Umbilical cord (tissue), 2 donors: ENCODE data around the gene MYD88. TPM values are rescaled to one million over a fixed set of nuclear protein-coding genes. Genes with fewer than 3 reads are reported as not detected.

Source experiments
- DNase-seq: peaks from one replicate; pipeline ENCODE4 v3.0.0-alpha.2; 2015; ENCODE audit warnings: low spot score
- total RNA-seq: library from RNA; depleted of rRNA; stranded (reverse); fragments of >200 nt; gene quantifications from one replicate; pipeline ENCODE4 v1.2.3, GENCODE V29; 2014; ENCODE audit warnings: low replicate concordance; ENCODE audit not compliant: insufficient read depth

Gene MYD88
- total RNA-seq, 1 donor from 2014 or later: 16.4 TPM

DNA sequence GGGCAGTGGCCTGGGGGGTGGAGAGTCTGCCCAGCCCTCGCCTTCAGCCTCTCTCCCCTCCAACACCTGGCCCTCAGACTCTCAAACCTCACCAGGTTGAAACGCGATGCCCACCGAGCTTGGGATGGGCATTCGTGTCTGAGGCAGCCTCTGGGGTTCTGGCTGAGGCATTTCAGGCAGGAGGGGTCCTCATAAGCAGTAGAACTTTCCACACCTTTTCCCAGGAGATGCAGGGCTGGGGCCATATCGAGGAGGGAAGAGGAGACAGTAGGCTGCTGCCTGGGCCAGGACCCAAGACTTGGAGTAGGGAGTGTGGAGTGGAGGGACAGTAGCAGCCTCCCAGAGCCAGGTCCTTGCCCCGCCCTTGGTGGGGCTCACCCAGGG, 26.1 kb upstream of the MYD88 start:
- DNase-seq: no peak

DNA sequence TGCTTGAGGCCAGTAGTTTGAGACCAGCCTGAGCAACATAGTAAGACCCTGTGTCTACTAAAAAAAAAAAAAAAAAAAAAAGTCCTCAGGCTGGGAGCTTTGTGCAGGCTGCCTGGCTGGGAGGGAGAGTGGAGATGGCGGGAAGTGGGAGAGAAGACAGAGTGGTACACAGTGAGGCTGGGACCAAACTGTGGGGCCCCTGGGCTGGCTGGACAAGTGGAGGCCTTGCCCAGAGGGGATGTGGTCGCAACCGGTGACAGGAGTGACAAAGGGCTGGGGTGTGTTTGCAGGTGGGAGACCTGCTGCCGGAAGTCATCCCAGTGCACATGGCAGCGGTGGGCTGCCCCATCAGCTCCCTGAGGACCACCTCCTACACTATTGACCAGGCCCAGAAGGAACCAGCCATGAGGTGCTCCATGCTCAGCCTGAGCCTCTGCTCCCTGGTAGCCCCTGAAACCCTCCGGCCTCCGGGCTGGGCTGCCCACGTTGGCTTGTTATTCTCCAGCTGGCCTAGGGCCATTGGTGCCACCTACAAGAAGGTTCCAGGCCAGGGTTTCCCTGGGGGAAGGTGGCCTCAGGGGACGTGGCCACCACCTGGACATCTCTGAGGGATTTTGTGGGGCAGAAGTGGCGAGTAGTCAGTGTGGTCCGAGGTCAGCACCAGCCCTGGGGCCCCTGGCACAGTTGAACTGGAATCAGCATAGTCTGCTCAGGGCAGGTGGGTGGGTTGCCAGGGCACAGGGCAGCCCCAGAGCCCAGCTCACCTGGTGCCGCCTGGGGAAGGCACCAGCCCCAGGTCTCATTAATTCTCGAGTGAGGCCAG, 24.2 kb upstream of the MYD88 start:
- no peak for DNase-seq

DNA sequence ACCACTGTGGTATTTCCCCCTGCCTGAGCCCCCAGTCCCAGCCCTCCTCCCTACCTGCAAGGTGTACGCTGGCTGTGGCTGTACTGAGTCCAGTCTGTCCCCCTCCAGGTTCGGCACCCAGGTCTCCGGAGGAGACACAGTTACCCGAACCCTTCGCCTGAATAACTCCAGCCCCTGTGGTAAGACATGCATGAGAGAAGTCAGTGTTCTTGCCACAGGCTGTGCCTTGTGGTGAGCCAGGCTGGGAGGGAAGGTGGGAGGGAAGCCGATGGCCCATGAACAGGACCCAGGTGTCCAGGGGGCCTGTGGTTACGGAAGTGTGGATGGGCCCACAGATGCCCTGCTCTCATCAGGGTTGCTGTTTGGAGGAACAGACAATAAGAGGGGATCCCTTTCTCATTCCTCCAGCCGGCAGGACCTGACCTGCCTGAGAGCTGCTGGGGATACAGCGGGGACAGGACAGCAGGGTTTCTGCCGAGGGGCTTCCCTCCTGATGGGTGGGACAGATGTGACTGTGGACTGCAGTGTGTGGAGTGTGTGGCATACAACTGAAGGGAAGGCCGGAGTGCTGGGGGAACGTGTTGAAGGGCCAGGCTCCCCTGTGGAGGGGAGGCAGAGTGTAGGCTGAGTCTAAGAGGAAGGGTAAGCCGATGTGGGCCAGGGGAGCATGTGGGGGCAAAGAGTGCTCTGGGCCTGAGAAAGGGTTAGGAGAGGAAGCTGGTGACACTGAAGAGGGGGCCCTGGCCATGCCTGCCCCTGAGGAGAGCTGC, 23.4 kb upstream of the MYD88 start:
- no peak for DNase-seq

DNA sequence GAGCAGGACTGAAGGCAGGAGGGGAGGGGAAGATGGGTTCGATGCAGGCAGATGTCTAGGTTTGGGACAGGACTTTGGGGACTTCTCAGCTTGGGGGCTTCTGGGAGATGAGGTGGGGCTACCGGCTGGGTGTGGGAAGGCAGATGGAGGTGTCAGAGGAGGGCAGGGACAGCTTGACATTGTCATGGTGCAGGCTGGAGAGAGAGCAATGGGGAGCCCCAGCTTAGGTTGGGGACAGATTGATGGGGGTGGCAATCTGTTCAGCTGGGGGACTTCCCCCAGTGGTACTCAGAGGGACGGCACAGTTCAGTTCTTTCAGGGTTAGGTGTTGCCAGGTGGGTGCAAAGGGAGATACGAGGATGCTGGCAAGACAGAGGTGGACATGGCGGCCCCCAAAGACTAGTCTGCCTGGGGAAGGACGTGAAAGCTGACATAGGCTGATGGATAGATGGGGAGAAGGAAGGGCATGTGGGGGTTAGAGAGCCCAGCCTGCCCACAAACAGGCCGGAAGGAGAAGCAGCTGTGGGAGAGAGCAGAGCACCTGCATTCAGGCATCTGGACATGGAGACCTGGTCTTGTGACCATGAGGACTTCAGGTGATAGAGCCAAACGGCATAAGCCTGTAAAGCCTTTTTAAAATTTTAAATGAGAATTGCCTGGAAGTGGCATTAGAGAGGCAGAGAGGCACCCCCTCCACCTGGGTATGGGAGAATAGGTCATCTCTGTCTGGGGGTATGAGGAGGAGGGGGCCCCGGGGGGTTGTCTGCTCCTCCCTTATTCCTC, 22.6 kb upstream of the MYD88 start:
- no peak for DNase-seq

DNA sequence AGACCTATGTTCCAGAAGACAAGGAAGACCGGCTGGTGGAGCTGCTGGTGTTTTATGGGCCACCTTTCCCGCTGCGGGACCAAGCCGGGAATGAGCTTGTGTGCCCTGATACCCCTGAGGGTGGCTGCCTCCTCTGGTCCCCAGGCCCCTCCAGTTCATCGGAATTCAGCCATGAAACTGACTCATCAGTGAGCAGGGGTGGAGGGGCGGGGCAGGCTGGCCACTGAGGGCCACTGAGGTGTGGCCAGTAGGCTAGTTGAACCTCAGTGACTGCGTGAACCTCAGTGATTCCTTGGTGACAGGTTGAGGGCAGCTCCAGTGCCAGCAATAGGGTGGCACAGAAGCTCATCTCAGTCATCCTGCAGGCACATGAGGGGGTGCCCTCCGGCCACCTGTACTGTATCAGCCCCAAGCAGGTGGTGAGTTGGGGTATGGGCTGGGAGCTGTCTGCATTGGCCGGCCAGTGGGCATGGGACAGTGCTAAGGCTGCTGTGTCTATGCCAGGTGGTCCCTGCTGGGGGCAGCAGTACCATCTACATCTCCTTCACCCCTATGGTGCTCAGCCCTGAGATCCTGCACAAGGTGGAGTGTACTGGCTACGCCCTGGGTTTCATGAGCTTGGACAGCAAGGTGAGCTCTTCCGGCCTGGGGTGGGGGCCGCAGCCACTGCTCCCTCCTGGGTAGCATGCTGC, 21.8 kb upstream of the MYD88 start:
- DNase-seq: no peak

DNA sequence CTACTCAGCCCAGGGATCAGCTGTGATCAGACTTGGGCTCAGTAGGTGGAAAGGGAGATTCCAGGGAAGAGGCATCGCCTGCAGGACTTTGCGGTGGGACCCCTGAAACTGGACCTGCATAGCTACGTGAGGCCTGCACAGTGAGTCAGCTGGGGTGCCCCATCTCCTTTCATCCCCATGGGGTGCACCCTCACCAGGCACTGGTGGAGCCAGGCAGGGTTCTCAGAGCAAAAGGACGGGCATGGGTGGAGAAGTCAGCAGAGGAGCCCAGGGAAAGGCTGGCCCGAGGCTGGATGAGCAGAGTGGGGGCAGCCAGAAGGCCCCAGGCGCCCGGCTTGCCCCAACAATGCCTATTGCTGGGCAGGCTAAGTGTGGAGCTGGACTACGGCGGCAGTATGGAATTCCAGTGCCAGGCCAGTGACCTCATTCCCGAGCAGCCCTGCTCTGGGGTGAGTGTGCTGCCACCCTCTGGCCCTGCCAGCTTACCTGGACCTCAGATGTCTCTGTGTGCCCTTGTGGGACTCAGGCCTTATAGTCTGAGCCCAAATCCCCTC, 21.2 kb upstream of the MYD88 start:
- no peak for DNase-seq

DNA sequence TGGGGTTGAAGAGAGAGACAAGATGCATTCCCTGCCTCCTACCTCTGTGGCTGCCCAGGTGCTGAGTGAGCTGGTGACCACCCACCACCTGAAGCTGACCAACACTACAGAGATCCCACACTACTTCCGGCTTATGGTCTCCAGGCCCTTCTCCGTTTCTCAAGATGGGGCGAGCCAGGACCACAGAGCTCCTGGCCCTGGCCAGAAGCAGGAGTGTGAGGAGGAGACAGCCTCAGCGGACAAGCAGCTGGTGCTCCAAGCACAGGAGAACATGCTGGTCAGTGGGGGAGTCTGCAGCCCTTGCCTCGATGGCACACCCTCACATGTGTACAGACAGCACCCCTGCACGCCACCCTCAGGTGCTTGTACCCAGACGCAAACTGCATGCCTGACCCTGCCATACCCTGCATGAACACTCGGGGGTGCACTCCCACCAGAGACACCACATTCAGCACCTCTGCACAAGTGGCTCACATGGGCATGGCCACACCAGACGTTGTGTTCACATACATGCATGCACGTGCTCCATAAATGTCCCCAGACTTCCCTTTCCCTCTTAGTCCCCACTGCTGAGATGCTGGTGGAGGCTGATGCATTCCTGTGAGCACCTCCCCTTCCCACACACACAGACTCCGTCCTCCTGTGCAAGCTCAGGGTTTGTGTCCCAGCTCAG, 20.6 kb upstream of the MYD88 start:
- DNase-seq: peak; percentile 33

DNA sequence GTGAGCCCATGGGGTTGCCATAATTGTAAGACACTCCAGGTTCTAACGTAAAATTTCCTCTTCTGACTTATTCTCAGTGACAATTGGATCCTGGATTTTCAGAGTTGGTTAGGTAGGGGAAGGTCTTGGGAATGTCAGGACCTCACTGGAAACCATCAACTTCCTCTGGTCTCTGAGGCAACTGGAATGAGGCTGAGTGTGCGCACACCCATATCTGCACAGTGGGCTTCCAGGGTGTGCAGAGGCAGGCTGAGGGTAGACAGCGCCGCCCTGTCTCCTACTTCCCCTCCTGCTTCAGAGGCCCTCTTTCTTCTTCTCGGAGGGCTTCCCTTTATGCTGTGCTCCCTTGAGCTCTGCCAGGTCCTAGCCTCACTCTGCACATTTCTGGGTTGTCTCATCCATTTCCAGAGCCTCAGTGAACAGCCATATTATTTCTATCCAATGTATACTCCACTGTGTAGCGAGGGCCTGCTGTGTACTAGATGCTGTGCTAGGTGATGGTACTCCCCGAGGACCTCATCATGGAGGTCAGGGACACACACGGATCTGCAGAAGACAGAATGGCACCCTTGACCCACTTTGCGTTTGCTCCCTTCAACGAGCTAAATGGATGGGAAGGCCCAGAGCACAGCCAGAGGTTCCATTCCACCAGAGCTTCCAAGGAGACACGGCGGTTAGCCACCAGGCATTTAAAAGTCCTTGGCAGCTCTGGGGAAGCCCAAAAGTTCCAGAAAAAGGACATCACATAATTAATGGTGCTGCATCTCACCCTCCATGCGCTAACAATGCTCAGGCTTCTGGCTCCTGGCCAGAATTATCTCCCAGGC, 19.8 kb upstream of the MYD88 start:
- DNase-seq: no peak

DNA sequence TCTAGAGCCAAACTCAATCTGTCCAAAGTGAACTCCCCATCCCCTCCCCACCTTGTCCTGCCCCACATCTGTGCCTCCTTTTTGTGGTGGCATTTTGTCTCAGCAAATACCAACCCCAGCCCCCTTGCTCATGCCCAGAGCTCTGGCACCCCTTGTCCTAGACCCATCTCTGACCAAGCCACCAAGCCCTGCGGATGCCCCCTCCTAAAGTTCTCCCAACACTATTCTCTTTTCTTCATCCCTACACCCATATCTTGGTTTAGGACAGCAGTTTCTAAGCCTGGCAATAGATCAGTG, 19.3 kb upstream of the MYD88 start:
- DNase-seq: no peak

DNA sequence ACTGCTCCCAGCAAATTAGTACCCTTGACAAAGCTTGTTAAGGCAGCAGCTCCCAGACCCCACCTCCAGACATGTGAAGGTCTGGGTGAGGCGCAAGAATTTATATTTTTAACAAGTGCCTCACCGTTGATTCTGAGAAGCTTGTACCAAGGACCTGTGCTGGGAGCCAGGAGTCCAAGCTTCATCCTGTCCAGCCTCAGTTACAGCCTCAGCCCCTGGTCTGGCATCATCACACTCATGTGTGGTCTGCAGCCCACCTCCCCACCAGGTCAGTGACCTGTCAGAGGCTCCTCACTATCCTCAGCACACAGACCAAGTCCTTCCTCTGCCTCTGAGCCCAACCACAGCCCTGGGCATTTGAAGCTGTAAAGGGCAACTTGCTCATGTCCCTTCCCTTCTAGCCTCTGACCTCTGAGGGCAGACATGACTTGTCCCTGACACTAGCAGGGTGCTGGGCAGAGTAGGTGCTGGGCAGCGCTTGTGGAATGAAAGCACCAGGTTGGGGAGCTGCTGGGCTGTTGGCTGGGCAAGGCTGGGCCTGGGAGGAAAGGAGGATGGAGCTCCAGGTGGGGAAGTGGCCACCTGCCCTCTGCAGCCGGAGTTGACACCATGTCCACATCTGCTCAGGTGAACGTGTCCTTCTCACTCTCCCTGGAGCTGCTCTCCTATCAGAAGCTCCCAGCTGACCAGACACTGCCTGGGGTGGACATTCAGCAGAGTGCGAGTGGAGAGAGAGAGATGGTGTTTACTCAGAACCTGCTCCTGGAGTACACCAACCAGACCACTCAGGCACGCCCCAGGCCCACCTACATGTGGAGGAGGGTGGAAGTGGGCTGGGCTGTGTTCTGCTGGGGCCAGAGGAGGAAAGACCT, 18.4 kb upstream of the MYD88 start:
- DNase-seq: no peak

DNA sequence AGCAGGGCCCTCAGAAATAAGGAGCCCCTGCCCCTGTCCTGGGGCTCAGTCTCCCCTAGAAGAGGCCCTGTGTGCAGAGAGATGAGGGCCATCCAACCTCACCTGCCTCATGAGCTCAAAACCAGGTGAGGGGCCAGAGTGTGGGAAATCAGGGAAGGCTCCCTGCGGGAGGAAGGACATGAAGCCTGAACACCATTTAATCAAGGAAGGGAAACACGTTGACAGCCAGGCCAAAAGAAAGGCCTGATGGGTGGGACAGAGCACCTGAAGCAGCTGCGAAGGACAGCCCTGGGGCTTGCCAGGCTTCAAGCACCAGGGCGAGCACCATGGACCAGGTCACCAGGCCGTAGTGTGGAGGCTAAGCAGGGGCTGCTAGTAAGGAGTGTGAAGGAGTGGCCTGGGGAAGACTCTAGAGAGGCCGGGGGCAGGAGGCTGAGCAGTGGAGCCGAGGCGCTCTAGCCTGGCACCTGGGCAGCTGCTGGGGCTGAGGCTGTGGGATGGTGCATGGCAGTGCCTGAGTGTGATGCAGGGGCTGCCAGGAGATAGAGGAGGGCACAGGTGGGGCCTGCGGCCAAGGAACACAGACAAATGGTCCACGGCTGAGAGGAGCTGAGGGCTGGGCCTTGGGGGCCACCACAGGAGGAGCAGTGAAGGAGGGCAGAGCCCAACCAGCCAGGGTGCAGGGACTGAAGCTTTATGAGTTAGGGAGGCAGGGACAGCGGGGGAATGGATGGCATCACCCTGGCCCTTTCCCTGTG, 17.6 kb upstream of the MYD88 start:
- no peak for DNase-seq

DNA sequence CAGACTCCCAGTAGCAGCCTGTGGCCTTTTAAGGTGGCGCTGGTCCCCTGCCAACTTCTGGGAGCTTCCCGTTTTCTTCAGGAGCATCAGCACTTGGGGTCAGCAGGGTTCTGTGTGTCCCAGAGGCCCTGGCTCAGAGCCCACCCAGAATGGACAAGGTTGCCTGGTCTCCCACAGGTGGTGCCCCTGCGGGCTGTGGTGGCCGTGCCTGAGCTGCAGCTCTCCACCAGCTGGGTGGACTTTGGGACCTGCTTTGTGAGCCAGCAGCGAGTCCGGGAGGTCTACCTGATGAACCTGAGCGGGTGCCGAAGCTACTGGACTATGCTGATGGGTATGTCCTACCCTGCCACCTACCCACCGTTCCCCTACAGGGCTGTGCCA, 17.0 kb upstream of the MYD88 start:
- no peak for DNase-seq

DNA sequence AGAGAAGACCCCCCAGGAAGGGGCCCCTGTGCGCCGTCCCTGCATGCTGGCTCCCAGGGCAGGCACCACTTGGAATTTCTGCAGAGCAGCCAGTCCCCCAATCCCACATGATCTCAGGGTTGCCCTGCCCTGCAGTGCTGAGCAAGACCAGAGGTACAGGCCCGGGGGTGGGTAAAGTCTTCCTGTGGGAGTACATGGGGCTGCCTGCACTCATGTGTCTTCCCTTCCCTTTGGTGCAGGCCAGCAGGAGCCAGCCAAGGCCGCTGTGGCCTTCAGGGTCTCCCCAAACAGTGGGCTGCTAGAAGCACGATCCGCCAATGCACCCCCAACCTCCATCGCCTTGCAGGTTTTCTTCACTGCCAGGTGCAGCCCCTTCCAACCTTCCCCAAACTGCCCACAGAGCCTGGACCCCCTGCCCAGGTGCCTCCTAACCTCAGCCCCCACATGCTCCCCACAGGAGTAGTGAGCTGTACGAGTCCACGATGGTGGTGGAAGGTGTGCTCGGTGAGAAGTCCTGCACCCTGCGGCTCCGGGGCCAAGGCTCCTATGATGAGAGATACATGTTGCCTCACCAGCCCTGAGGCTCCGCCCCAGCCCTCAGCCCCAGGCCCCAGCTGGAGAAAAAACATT, 16.5 kb upstream of the MYD88 start:
- DNase-seq: no peak

DNA sequence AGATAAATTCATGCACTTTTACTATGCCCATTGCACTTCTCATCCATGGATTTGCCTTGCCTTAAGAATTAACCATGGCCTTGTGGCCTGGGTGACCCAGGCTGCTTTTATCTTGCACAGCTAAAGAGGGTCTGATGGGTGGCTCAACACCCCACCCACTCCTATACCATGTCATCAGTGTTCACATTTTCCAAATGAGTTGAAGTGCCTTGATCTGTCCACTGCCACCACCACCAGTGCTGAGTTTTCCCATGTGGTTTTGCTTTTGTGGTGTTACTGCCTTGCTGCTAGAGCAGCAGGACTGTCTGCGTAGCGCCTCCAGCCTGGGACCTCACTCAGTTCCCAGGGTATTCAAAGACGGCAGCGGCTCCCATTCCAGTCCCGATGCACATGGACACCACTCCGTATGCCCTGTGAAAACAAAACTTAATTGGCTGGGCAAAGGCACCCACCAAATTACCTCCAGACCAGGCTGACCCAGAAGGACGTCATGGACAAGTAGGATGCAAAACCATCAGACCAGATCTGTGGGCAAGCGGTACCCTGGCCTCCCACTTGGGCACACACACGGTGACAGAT, 15.7 kb upstream of the MYD88 start:
- no peak for DNase-seq

DNA sequence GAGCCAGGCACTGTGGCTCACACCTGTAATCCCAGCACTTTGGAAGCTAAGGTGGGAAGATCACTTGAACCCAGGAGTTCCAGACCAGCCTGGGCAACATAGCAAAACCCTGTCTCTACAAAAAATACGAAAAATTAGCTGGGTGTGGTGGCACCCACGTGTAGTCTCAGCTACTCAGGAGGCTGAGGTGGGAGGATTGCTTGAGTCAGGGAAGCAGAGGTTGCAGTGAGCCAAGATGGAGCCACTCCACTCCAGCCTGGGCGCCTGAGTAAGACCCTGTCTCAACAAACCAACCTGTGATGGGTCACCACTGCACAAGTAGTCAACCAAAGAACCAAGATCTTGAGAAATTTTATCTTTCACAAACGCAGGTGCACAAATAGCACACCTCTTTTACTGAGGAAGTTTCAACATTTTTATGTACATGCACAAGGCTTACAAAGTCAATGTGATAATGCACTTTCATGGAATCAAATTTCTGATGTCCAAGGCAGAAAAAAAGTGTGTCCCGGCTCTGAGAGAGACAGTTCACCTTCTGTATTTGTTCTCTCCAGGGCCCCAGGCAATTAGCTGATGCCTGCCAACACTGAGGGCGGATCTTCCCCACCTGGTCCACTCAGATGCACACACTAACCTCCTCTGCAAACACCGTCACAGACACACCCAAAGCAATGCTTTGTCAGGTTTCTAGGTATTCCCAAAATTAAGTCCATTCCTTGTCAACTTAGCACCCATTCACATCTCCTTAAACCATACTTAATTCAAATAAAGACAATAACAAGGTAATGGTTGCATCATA, 13.9 kb upstream of the MYD88 start:
- DNase-seq: no peak

DNA sequence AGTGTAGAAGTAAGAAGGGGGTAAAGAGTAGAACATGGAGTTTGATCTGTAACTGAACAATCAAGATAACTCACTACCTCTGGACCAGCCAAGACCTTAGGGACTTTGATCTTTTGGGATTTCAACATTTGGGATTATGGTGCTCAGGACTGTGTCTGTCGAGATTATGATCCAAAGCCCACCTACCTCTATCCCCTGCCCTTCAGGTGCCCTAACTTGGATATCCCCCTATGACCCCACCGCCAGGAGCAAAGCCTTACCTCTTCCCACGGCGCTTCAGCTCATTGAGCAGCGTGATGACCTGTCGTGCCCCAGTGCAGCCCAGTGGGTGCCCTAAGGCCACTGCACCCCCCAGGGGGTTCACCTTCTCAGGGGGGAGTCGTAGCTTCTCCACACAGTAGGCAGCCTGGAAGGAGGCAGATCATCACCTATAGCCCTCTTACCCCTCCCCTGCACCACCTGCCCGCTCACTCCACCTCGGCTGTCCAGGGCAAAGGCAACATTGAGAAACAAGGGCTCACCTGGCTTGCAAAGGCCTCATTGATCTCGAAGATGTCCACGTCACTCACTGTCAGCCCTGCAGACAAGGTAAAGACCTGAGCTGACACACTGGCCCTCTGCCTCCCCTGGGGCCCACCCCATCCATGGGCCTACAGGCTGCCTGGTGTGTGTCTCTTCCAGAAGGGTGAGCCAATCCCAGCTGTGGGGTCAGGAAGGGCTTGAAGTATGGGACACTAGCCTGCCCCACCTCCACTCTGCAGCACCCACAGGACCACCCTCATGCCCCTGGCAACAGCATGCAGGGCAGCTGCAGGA, 12.9 kb upstream of the MYD88 start:
- no peak for DNase-seq
